ENCODE data around the gene PIGU.
A peak's percentile ranks its signal among the peaks of the same experiment; 100 is the strongest.
"Not testable (repeated sequence)": the region's sequence is repeated elsewhere in the genome, so short reads cannot be mapped to it uniquely, and the experiment has no call there.

PIGU gene

GRCh38 chr20:34661811-34662210, 15.1 kb downstream of the PIGU start:
- DNase-seq, result not testable (repeated sequence)

DNA sequence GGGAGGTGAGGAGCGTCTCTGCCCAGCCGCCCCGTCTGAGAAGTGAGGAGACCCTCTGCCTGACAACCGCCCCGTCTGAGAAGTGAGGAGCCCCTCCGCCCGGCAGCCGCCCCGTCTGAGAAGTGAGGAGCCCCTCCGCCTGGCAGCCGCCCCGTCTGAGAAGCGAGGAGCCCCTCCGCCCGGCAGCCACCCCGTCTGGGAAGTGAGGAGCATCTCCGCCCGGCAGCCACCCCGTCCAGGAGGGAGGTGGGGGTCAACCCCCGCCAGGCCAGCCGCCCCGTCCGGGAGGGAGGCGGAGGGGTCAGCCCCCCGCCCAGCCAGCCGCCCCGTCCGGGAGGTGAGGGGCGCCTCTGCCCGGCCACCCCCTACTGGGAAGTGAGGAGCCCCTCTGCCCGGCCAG, 18.2 kb downstream of the PIGU start:
- not testable (repeated sequence) for DNase-seq

GRCh38 chr20:34654207-34654744, 22.6 kb downstream of the PIGU start:
- DNase-seq, result no peak

- DNase-seq, result no peak
These were observed 25.7 kb downstream of the PIGU start for GRCh38 chr20:34651200-34651599.

DNA sequence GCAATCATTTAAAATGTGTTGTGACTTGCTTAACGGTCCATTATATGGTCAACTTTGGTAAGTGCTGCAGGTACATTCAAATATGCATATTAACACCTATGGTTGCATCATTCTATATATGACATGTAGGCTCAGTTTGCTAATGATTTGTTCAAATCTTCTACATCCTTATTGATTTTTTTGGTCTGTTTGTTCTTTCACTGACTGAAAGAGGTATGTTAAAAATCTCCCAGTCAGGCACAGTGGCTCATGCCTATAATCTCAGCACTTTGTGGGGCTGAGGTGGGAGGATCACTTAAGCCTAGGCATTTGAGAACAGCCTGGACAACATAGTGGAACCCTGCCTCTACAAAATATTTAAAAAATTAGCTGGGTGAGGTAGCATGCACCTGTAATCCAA, 29.2 kb downstream of the PIGU start:
- DNase-seq, result no peak

DNA sequence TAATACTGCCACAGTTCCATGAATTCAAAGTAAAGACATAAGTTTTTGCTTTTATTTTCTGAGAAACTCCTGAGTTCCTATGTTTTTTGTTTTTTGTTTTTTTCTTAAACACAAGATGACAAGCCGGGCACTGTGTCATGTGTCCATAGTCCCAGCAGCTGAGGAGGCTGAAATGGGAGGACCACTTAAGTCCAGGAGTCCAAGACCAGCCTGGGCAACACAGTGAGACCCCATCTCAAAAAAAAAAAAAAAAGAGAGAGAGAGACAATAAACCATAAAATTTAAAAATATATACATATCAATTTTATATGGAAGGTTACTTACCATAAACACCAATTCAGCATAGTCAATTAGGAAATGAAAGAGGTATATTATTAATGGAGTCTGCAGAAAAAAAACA, 31.9 kb downstream of the PIGU start:
- DNase-seq, result no peak

DNA sequence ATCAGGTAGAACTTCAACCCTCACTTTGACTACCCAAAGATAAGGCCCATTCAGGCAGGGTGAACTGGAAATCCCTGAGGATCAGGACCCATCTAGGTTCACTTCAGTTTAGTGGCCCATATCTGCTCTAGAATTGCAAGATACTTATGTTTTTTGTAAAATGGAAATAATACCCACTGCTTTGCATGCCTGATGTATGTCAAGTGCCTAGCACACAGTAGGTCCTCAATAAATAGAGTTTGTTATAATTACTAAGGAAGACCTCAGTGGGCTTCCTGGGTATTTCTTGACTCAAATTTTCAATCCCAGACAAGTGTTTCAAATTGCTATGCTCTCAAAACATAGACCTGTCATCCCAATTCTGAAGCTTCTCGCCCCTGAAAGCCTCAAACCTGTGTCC, 32.5 kb downstream of the PIGU start:
- DNase-seq, result no peak

DNA sequence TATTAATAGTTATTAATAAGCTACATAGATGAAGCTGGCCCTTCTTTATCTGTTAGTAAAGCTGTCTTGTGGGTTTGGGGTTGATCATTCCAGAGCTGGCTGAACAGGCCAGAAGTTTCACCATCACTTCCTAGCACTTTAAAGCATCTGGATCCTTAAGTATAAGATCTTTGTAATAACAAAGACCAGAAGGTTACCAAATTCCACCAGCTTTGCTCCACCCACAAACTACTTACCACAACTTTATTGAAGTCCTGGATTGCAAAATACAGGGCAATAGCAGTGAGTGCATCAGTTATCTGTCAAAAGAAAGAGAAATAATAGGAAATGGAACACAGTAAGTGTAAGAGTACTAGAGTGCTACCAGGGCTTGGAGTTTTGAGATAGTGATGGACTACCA, 33.0 kb downstream of the PIGU start:
- peak; percentile 48 to 69 (median 58) for DNase-seq

- DNase-seq, result no peak
These were observed 34.9 kb downstream of the PIGU start for GRCh38 chr20:34642009-34642408.

- no peak for DNase-seq
These were observed 37.1 kb downstream of the PIGU start for GRCh38 chr20:34639755-34640222.

GRCh38 chr20:34638532-34638931, 38.4 kb downstream of the PIGU start:
- DNase-seq, result no peak

GRCh38 chr20:34638039-34638292, 38.9 kb downstream of the PIGU start:
- DNase-seq, result no peak

DNA sequence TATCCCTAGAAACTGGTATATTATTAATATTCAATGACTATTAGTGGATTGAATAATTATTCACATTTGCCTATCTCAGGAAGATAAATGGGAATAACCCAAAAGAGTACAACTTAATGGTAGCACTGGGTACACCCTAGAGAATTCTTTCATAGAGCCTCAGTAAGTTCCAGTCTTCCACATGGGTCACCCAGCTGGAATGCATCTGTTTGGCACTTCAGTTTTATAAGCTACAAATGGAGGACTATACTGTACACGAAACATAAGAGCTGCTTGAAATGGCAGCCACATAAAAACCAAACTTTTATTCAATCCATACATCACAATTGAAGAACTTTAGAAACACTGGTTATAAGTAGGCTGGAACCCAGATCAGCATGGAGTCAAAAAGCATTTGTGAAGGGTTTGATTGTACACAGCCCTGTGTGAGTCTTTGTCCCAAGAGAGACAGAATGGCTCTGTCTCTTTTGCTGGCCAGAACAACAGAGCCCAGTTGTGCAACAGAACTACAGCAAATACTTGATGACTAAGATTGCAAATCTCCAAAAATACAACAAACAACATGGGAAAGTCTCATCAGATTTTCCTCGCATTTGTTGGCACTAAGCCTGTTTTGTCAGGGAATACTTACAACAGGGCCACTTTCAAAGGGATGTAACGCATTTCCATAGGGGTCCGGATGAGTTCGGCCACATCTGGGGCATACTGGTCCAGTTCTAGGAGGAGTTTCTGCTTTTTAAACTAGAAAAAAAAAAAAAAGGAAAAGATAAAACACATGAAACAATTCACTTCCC, 39.5 kb downstream of the PIGU start:
- no peak for DNase-seq

DNA sequence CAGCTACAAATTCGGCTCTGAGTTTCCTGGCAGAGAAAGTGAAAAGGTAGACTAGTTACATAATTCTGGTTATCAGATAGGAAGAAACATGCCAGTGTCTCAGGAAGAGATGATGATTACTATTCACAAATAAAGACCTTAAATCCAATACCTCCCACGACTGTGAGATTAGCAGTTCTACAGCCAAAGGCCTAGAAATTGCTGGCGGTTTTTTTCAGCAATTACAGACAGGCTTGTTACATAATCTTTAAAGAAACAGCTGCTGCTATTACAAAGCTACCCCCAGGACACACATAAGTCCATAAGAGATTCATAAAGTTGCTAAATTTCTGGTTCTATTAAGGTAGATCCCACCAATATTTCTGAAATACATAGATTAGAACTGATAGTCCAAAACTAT, 40.2 kb downstream of the PIGU start:
- DNase-seq, result no peak

GRCh38 chr20:34634392-34634791, 42.5 kb downstream of the PIGU start:
- no peak for DNase-seq

DNA sequence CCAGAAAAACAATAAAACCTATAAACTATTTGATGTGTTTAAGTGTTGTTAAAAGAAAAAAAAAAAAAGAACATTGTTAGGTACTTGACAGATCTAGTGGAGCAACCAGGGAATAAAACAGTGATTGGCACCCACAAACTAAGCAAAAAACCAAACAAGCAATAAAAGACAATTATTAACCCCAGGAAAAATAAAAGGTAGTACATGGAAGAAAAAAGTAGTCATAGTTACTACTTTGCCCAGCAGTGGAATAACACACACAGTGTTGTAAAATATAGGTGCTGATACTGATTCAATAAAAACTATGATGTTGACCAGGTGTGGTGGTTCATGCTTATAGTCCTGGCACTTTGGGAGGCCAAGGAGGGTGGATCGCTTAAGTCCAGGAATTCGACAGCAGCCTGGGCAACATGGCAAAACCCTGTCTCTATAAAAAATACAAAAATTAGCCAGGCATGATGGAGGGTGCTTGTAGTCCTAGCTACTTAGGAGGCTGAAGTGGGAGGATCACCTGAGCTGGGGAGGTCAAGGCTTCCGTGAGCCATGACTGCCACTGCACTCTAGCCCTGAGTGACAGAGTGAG, 43.9 kb downstream of the PIGU start:
- no peak for DNase-seq

GRCh38 chr20:34629904-34630303, 47.0 kb downstream of the PIGU start:
- DNase-seq, result no peak

DNA sequence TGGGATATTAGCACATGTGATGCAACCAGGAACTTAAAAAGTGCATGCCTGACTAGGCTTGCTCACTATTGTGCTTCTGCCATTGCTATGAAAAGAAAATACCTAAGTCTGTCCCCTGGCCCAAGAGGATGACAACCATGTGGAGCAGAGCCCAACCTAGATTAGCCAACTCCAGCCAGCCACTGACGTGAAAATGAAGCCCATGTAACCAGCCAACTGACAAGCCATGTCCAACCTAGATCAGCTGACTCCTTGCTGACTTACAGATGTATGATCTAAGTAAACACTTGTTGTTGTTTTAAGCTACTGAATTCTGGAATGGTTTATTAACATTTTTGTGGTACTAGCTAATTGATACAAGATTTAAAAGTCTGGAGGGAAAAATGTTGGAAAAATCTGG, 47.5 kb downstream of the PIGU start:
- no peak for DNase-seq

GRCh38 chr20:34628026-34628425, 48.9 kb downstream of the PIGU start:
- DNase-seq, result no peak

DNA sequence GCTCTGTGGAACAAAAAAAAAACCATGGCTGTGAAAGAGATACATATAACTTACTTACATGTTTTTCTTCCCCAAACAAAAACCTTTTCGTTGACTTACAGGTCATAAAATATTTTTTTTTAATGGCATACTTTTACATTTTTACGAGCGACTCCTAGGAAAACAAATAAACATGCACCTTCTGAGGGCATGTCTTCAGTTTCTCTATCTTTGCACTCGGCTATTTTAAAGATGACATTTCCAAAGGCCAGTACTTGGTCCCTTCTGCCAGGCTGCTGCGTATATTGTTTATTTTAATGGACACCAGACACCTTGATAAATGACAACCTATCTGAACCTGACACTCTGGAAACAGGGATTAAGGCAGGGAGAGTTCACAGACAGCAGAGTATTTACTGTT, 49.4 kb downstream of the PIGU start:
- no peak for DNase-seq

GRCh38 chr20:34626992-34627391, 49.9 kb downstream of the PIGU start:
- peak in 2 of 3 donors; percentile 26 to 36 for DNase-seq

DNA sequence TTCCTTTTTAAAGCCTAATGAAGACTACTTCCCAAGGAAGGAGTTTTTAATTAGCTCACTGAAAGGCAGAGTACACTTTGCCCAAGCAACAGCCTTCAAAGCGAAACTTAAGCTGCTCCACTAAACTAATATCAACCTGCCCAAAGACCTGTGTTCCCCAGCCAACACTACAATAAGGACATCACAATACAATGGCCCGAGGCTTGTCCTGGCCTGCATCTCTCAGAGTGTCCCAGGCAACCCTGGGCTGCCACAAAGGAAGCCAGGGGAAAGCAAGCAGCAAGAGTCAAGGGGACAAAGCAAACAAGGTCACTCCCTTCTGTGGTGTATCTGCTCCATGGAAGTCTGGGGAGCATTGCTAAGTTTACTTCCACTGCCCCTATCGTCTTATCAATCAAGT, 52.3 kb downstream of the PIGU start:
- no peak for DNase-seq

- DNase-seq, result peak; percentile 55 to 64 (median 56)
These were observed 54.0 kb downstream of the PIGU start for GRCh38 chr20:34622821-34623451.
